WERI-Rb-1 (cell line): ENCODE measurements around the gene TMEM127.
A peak's percentile ranks its signal among the peaks of the same experiment; 100 is the strongest.
"Not testable (repeated sequence)": the region's sequence is repeated elsewhere in the genome, so short reads cannot be mapped to it uniquely, and the experiment has no call there.

Experiments
- DNase-seq: peaks from one replicate; pipeline ENCODE4 v3.0.0-alpha.2; 2020
- H3K27ac ChIP-seq: fragments of 250-450 bp; sonication (Bioruptor Pico); 2 replicates; pipeline ENCODE4 v1.5.1; 2020; ENCODE audit warnings: mild to moderate bottlenecking, moderate library complexity
- H3K27me3 ChIP-seq: fragments of 250-450 bp; sonication (Bioruptor Pico); 2 replicates; pipeline ENCODE4 v1.5.1; 2021; ENCODE audit warnings: mild to moderate bottlenecking, low read depth, moderate library complexity; ENCODE audit not compliant: insufficient read depth, severe bottlenecking
- H3K36me3 ChIP-seq: fragments of 250-450 bp; sonication (Bioruptor Pico); 2 replicates; pipeline ENCODE4 v1.5.1; 2020; ENCODE audit warnings: mild to moderate bottlenecking, moderate library complexity
- H3K4me3 ChIP-seq: 2 replicates; pipeline ENCODE4 v1.5.1; 2011; ENCODE audit warnings: low read depth, mild to moderate bottlenecking, control low read depth, low read length
- H3K9me3 ChIP-seq: fragments of 250-450 bp; sonication (Bioruptor Pico); 2 replicates; pipeline ENCODE4 v1.5.1; 2021; ENCODE audit warnings: mild to moderate bottlenecking, moderate library complexity; ENCODE audit not compliant: severe bottlenecking
- TF ChIP-seq, protein P1 (sequence below): IDR thresholded peaks from 2 replicates; pipeline ENCODE4 v1.5.1; 2011; ENCODE audit warnings: low read depth, mild to moderate bottlenecking, control low read depth, inconsistent platforms, low read length

Gene TMEM127

GRCh38 chr2:96261328-96262003, 4.3 kb downstream of the TMEM127 start:
- TF ChIP-seq, protein P1, sequence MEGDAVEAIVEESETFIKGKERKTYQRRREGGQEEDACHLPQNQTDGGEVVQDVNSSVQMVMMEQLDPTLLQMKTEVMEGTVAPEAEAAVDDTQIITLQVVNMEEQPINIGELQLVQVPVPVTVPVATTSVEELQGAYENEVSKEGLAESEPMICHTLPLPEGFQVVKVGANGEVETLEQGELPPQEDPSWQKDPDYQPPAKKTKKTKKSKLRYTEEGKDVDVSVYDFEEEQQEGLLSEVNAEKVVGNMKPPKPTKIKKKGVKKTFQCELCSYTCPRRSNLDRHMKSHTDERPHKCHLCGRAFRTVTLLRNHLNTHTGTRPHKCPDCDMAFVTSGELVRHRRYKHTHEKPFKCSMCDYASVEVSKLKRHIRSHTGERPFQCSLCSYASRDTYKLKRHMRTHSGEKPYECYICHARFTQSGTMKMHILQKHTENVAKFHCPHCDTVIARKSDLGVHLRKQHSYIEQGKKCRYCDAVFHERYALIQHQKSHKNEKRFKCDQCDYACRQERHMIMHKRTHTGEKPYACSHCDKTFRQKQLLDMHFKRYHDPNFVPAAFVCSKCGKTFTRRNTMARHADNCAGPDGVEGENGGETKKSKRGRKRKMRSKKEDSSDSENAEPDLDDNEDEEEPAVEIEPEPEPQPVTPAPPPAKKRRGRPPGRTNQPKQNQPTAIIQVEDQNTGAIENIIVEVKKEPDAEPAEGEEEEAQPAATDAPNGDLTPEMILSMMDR, result no peak
- Histone ChIP-seq H3K27me3 (no peaks in the 10 kb centered on the region), H3K4me3 (no peak overlapping the region), H3K27ac (peak overlapping the region; percentile 73), H3K9me3 (no peaks in the 10 kb centered on the region), H3K36me3 (peaks cover 29% of the 10 kb centered on the region)
- DNase-seq, result no peak

DNA sequence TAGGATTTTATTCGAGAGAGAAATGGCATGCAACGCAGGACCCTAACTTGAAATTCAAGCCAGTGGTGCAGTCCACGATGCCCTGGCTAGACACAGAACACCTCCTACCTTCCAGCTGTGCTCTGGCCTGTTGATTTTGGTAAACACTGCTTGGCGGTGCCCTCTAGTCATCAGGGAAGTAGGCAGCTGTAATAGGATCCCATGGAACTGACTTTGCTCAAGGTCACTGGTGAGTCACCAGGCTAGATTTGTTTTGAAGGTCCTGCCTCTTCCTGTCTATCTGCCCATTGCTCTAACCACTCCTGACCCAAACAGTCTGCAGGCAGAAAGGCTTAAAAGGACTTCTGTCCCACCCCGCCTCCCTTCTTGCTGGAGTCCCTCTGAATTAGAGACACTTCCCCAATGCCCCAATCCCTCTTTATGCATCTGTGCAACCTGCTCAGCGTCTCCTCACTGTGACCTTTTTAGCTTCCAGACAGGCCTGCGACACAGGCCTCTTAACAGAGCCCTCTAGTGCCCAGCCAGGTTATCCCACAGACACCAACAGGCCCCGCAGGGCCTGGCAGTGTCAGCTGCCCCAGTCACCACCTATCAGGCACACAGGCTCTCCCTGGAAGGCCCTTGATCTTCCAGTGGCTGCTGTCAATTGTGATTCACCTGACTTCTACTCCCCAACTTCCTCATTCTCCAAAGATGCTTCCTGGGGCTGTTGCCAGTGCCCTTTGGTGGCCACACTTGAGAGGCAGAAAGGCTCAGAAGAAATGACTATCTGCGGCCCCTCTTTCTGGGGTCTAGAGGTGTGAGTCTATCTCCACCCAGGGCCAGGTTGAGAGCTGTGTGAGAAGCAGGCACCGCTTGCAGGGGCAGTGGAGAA, 5.2 kb downstream of the TMEM127 start:
- H3K27ac ChIP-seq, result peak overlapping the region; percentile 75
- peak; percentile 91 for DNase-seq
- no peaks in the 10 kb centered on the region for H3K27me3 ChIP-seq

GRCh38 chr2:96259497-96259921, 6.3 kb downstream of the TMEM127 start:
- no peak overlapping the region for H3K4me3 ChIP-seq
- H3K36me3 ChIP-seq, result peaks cover 41% of the 10 kb centered on the region
- H3K9me3 ChIP-seq, result no peaks in the 10 kb centered on the region
- no peaks in the 10 kb centered on the region for H3K27me3 ChIP-seq
- DNase-seq, result peak; percentile 38
- peak overlapping the region; percentile 75 for H3K27ac ChIP-seq
- TF ChIP-seq, protein P1, result no peak

More for the DNA sequence above, 5.2 kb downstream of the TMEM127 start:
- Histone ChIP-seq H3K36me3 (peaks cover 30% of the 10 kb centered on the region), H3K9me3 (no peaks in the 10 kb centered on the region), H3K4me3 (no peak overlapping the region)
- TF ChIP-seq, protein P1, result peak; percentile 84

DNA sequence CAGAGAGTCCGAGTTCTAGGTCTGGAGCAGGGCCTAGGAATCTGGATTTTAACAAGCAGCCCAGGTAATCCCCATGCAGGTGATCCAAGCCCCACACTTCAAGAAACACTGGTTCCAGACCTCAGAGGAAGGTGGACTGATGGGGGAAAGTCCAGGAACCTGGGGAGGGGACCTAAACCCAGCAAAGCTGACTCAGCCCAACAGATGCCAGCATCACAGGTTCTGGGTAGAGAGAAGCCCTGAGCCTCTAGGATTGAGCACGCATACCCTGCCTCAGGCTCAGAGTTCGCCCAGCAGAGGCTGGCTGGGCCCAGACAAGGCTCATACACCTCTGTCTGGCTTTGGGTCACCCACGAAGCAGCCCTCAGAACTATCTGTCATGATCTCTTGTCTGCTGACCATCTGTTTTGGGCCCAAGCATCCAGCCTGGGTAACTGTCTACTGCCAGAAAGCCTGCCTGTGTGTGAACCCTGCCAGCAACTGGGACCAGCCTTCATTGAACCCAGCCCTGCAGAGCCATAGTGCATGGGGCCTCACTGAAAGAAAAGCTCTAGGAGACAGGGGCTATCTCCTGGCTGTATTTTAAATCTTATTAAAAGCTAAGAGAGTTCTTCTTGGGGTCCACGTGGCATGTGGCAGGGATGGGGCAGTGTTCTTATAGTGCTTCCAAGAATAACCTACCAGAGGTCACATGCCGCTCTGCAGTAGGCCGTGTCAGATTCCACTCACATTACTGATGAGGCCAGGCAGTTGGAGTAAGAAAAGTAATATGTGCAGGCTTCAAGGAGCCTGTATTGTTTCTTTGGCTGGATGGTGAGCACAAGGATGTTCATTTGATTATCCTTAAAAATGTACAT, 7.4 kb downstream of the TMEM127 start:
- H3K36me3 ChIP-seq, result peaks cover 44% of the 10 kb centered on the region
- no peak for DNase-seq
- H3K4me3 ChIP-seq, result no peak overlapping the region
- no peaks in the 10 kb centered on the region for H3K9me3 ChIP-seq
- H3K27ac ChIP-seq, result peak overlapping the region; percentile 75
- TF ChIP-seq, protein P1, result no peak
- no peaks in the 10 kb centered on the region for H3K27me3 ChIP-seq

GRCh38 chr2:96257744-96258143, 8.1 kb downstream of the TMEM127 start:
- not testable (repeated sequence) for DNase-seq, H3K4me3 ChIP-seq, H3K27me3 ChIP-seq, H3K9me3 ChIP-seq, H3K27ac ChIP-seq
- peaks cover 51% of the 10 kb centered on the region for H3K36me3 ChIP-seq
